ENCODE results near the gene RBM14. TPM values are rescaled to one million over a fixed set of nuclear protein-coding genes. Genes with fewer than 3 reads are reported as not detected.
"Not testable (repeated sequence)": the region's sequence is repeated elsewhere in the genome, so short reads cannot be mapped to it uniquely, and the experiment has no call there.

RBM14 gene
- total and polyA plus RNA-seq, 8 donors = 24.4 to 61.6 (median 36.0) TPM

DNA sequence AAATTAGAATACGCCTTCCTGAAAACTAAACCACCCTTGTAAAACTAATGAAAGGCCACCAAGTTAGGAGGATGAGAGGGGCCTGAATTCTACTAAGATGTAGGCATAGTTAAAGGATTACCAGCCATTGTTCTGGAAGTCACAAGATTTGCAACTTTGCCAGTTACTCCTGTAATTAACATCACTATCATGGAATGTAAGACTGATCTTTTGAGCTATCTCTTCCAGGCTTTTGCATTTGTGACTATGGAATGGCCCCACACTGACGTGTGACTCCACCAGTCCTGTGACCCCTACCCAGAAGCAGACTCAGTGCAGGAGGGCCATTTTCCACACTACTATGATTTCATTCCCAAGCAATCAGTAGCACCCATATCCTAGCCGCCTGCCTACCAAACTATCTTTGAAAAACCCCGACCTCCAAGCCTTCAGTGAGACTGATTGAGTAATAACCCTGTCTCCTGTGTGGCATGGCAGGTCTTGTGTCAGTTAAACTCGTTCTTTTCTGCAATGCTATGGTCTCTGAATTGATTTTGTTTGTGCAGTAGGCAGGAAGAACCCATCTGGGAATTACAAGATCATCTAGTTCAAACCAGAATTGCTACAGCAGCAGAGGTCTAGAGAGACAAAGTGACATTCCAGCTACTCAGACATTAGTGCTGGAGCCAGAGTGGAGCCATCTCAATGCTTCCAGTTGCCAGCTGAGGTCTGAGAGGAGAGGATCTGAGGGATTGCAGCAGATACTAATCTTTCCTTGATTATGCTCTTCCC, 46.2 kb upstream of the RBM14 start:
- TF ChIP-seq, protein P1, sequence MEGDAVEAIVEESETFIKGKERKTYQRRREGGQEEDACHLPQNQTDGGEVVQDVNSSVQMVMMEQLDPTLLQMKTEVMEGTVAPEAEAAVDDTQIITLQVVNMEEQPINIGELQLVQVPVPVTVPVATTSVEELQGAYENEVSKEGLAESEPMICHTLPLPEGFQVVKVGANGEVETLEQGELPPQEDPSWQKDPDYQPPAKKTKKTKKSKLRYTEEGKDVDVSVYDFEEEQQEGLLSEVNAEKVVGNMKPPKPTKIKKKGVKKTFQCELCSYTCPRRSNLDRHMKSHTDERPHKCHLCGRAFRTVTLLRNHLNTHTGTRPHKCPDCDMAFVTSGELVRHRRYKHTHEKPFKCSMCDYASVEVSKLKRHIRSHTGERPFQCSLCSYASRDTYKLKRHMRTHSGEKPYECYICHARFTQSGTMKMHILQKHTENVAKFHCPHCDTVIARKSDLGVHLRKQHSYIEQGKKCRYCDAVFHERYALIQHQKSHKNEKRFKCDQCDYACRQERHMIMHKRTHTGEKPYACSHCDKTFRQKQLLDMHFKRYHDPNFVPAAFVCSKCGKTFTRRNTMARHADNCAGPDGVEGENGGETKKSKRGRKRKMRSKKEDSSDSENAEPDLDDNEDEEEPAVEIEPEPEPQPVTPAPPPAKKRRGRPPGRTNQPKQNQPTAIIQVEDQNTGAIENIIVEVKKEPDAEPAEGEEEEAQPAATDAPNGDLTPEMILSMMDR (IDR thresholded peaks at IDR 0.05) = no peak
- Histone ChIP-seq H3K27me3 (no peaks in the 10 kb centered on the region), H3K4me1 (peaks cover 0 to 4% (median 0%) of the 10 kb centered on the region in 3 donors), H3K27ac (no peak overlapping the region), H3K9me3 (no peaks in the 10 kb centered on the region), H3K36me3 (no peaks in the 10 kb centered on the region), H3K4me3 (no peak overlapping the region)
- no peak for FAIRE-seq
- no peak for ATAC-seq
- no peak for DNase-seq
- WGBS, 2 donors = 47 to 50% methylated on average over 5 of the region's 5 CpGs
- intact Hi-C loops (cut with DNase I) = no loop called here

DNA sequence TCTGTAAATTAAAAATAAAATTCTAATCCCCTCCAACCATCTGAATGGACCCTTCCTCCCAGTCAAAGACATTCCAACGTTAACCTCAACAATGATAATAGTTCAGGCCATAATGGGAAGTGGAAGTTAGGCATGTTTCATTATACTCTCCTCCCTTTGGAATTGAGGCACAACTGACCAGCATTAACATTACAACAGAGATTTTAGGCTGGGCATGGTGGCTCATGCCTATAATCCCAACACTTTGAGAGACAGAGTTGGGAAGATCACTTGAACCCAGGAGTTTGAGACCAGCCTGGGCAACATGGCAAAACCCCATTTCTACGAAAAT, 45.6 kb upstream of the RBM14 start:
- H3K27ac ChIP-seq = no peak overlapping the region
- ATAC-seq (no peak), DNase-seq (no peak), FAIRE-seq (no peak)
- H3K27me3 ChIP-seq = no peaks in the 10 kb centered on the region
- H3K4me1 ChIP-seq = peaks cover 0 to 4% (median 0%) of the 10 kb centered on the region in 3 donors
- intact Hi-C loops (cut with DNase I) = no loop called here
- TF ChIP-seq, protein P1 (IDR thresholded peaks at IDR 0.05) = no peak
- 44 to 52% methylated on average over 2 of the region's 2 CpGs for WGBS, 2 donors
- H3K36me3 ChIP-seq = no peaks in the 10 kb centered on the region
- H3K9me3 ChIP-seq = no peaks in the 10 kb centered on the region
- no peak overlapping the region for H3K4me3 ChIP-seq

DNA sequence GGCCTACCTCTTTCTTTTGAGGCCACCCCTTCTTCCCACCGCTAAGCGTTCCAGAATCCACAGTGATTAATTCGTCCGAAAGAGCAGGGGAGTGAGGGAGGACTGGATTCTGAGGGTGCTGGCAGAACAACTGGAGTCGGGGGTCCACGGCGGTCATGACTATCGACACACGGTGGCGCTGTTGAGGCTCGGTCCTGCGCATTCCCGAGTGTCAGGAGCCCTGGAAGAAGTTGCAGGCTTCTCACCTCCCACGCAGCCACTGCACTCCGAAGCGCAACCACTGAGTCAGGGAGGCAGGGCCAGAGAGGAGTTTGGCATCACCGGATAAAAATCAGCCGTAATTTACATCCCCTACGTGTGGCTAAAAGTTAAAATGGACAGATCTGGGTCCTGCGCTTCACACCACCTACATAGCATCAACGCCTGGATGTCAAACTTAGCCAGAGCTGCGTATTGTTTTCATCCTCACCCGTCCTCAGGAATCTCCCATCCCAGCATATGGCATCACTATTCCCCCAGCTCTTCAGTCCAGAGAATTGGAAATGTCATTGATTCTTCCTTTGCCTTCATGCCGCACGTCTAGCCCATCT, 37.3 kb upstream of the RBM14 start:
- no peaks in the 10 kb centered on the region for H3K9me3 ChIP-seq
- H3K36me3 ChIP-seq = no peaks in the 10 kb centered on the region
- 16 to 18% methylated on average over 25 of the region's 25 CpGs for WGBS, 2 donors
- TF ChIP-seq, protein P1 (IDR thresholded peaks at IDR 0.05) = peak; percentile 54 to 76 (median 72)
- peak; percentile 63 to 93 (median 78) for DNase-seq
- intact Hi-C loops (cut with DNase I) = loop anchor here in 1 of 3 donors (2.0 kb wide), 1 partner anchor 100 kb away; no protein-coding TSS in a partner anchor
- H3K4me1 ChIP-seq = no peaks in the 10 kb centered on the region
- no peak overlapping the region for H3K4me3 ChIP-seq
- peak; percentile 85 to 99 (median 96) for ATAC-seq
- H3K27me3 ChIP-seq = no peaks in the 10 kb centered on the region
- no peak for FAIRE-seq
- H3K27ac ChIP-seq = no peak overlapping the region

DNA sequence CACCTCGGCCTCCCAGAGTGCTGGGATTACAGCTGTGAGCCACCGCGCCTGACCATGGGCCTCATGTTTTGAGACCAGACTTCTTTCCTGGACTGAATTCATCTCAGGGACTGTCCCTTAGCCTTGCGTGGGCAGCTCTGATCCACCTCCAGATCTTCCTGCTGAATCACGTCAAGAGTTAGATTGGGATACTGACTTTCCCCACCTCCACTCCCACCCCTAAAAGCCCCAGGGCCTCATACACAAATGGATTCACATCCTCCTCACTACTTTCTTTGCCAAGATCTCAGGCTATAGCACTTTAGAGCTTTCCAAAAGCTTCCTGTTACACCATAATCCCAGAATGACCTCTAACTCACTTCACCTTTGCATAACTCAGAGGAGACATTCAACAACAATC, 35.6 kb upstream of the RBM14 start:
- H3K9me3 ChIP-seq = no peaks in the 10 kb centered on the region
- no peaks in the 10 kb centered on the region for H3K36me3 ChIP-seq
- ATAC-seq = peak in 1 of 4 donors; percentile 31
- DNase-seq = no peak
- H3K4me3 ChIP-seq = no peak overlapping the region
- H3K27me3 ChIP-seq = no peaks in the 10 kb centered on the region
- intact Hi-C loops (cut with DNase I) = no loop called here
- 85% methylated on average over 5 of the region's 5 CpGs for WGBS, 2 donors
- FAIRE-seq = no peak
- H3K4me1 ChIP-seq = no peaks in the 10 kb centered on the region
- TF ChIP-seq, protein P1 (IDR thresholded peaks at IDR 0.05) = no peak
- no peak overlapping the region for H3K27ac ChIP-seq

DNA sequence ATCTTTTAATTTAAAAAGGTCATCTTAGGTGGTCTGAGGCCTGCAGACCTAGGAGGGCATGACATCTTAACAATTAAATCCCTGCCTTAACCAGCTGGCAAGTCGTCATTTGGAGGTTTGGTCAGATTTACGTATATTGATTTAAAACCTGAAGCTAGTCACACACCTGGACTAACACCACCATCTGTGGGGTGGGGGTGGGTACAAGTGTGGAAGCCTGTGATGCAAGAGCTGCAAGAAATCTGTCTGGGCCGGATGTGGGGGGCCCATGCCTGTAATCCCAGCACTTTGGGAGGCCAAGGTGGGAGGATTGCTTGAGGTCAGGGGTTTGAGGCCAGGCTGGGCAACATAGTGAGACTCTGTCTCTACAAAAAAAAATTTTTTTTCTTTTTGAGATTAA, 35.2 kb upstream of the RBM14 start:
- Histone ChIP-seq H3K4me1 (no peaks in the 10 kb centered on the region), H3K36me3 (no peaks in the 10 kb centered on the region), H3K27me3 (no peaks in the 10 kb centered on the region), H3K4me3 (no peak overlapping the region), H3K9me3 (no peaks in the 10 kb centered on the region), H3K27ac (no peak overlapping the region)
- FAIRE-seq = no peak
- TF ChIP-seq, protein P1 (IDR thresholded peaks at IDR 0.05) = no peak
- intact Hi-C loops (cut with DNase I) = no loop called here
- DNase-seq = no peak
- no peak for ATAC-seq
- 63 to 73% methylated on average over 3 of the region's 3 CpGs for WGBS, 2 donors

DNA sequence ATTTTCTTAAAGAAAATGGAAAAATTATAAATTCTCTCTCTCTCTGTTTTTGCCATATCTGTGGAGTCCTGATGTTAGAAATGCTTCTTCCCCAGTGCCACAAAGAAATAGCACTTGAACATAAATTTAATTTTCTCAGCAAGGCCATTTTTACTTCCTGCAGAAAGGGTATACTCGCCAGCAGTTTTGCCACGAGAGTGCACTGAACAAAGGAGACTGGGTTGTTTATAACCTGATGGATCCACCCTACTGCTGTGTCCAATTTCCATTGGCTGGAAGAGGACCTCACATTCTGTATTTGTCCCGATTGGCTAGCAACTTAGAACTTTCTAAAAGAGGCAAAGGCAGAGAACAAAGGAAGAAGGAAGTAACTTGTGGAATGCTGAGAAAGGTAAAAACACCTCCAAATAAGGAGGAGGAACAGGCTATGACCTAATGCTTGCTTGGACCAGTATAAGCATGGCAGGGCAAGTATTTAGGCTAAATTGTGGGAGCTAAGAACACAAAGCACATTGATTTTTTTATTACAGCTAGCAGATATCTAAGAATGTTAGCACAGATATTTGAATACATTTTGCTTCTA, 33.8 kb upstream of the RBM14 start:
- FAIRE-seq, ATAC-seq: not testable (repeated sequence)
- 76 to 90% methylated on average over 3 of the region's 3 CpGs for WGBS, 2 donors

DNA sequence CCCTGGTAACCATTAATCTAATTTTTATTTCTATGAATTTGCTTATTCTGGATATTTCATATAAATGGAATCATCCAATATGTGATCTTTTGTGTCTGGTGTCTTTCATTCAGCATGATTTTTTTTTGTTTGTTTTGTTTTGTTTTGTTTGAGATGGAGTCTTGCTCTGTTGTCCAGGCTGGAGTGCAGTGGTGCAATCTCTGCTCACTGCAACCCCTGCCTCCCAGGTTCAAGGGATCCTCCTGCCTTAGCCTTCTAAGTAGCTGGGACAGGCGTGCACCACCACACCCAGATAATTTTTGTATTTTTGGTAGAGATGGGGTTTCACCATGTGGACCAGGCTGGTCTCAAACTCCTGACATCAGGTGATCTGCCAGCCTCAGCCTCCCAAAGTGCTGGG, 31.0 kb upstream of the RBM14 start:
- DNase-seq; ATAC-seq; H3K27ac ChIP-seq; H3K4me3 ChIP-seq; intact Hi-C loops (cut with DNase I); FAIRE-seq; H3K4me1 ChIP-seq; H3K36me3 ChIP-seq; H3K9me3 ChIP-seq; H3K27me3 ChIP-seq: not testable (repeated sequence)
- WGBS, 2 donors = 79 to 86% methylated on average over 1 of the region's 1 CpG

More for the DNA sequence above, 33.8 kb upstream of the RBM14 start:
- H3K27ac ChIP-seq; intact Hi-C loops (cut with DNase I); H3K9me3 ChIP-seq; H3K4me3 ChIP-seq; H3K36me3 ChIP-seq; H3K4me1 ChIP-seq; H3K27me3 ChIP-seq; DNase-seq: not testable (repeated sequence)
